Measurements from ENCODE around the gene APBB1IP.

GRCh38 chr10:26593896-26594295 lies 155.8 kb downstream of the APBB1IP start:
- TF ChIP-seq, protein P1, sequence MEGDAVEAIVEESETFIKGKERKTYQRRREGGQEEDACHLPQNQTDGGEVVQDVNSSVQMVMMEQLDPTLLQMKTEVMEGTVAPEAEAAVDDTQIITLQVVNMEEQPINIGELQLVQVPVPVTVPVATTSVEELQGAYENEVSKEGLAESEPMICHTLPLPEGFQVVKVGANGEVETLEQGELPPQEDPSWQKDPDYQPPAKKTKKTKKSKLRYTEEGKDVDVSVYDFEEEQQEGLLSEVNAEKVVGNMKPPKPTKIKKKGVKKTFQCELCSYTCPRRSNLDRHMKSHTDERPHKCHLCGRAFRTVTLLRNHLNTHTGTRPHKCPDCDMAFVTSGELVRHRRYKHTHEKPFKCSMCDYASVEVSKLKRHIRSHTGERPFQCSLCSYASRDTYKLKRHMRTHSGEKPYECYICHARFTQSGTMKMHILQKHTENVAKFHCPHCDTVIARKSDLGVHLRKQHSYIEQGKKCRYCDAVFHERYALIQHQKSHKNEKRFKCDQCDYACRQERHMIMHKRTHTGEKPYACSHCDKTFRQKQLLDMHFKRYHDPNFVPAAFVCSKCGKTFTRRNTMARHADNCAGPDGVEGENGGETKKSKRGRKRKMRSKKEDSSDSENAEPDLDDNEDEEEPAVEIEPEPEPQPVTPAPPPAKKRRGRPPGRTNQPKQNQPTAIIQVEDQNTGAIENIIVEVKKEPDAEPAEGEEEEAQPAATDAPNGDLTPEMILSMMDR (IDR thresholded peaks at IDR 0.05) = no peak
- TF ChIP-seq POLR2AphosphoS5 (IDR thresholded peaks at IDR 0.05) (no peak), POLR2A (IDR thresholded peaks at IDR 0.05) (no peak)

Measured in stomach (tissue), 4 donors.